ENCODE measurements around the gene HAS3.
"Not testable (repeated sequence)": the region's sequence is repeated elsewhere in the genome, so short reads cannot be mapped to it uniquely, and the experiment has no call there.

Gene HAS3

DNA sequence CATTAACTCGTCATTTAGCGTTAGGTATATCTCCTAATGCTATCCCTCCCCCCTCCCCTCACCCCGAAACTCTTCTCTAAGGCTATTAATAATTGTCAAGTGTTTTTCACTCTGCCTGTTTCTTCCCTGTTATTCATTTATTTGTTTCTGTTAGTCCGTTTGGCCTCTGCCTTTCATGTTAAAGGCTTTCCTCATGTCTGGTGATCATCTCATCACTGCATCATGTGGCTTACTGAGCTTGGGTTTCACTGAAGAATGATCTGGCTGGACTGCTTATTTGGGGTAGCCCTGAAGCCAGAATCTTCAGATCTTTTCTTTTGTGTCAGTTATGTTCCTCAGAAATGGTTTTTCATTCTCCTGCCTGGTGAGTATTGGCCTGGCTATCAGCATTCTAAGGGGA lies 36.5 kb downstream of the HAS3 start:
- no peaks in the 10 kb centered on the region for H3K9me3 ChIP-seq (replicated peaks; ENCODE audit: insufficient read depth, low read length)
- no peaks in the 10 kb centered on the region for H3K27me3 ChIP-seq (replicated peaks; ENCODE audit: insufficient read depth, low read length)
- H3K4me1 ChIP-seq (ENCODE audit: low read length), result no peaks in the 10 kb centered on the region
- no peaks in the 10 kb centered on the region for H3K9me2 ChIP-seq (replicated peaks; ENCODE audit: insufficient read depth, low read length)
- no peak overlapping the region for H3K27ac ChIP-seq (ENCODE audit: low read length)
- H3K79me2 ChIP-seq (ENCODE audit: low read length), result peaks cover 56% of the 10 kb centered on the region
- H3K4me3 ChIP-seq (ENCODE audit: low read length), result no peak overlapping the region
- H3K4me2 ChIP-seq (ENCODE audit: low read depth, low read length), result no peak overlapping the region
- TF ChIP-seq, protein P1, sequence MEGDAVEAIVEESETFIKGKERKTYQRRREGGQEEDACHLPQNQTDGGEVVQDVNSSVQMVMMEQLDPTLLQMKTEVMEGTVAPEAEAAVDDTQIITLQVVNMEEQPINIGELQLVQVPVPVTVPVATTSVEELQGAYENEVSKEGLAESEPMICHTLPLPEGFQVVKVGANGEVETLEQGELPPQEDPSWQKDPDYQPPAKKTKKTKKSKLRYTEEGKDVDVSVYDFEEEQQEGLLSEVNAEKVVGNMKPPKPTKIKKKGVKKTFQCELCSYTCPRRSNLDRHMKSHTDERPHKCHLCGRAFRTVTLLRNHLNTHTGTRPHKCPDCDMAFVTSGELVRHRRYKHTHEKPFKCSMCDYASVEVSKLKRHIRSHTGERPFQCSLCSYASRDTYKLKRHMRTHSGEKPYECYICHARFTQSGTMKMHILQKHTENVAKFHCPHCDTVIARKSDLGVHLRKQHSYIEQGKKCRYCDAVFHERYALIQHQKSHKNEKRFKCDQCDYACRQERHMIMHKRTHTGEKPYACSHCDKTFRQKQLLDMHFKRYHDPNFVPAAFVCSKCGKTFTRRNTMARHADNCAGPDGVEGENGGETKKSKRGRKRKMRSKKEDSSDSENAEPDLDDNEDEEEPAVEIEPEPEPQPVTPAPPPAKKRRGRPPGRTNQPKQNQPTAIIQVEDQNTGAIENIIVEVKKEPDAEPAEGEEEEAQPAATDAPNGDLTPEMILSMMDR (IDR thresholded peaks at IDR 0.05; ENCODE audit: low read length), result no peak
- TF ChIP-seq EZH2phosphoT487 (IDR thresholded peaks at IDR 0.05; ENCODE audit: low read length) (no peak), EZH2 (optimal IDR thresholded peaks at IDR 0.05; ENCODE audit: low read depth, low read length) (no peak)
- H4K20me1 ChIP-seq (ENCODE audit: insufficient read depth, low read length), result no peaks in the 10 kb centered on the region
- no peak overlapping the region for H3K9ac ChIP-seq (ENCODE audit: low read length)
- no peak for DNase-seq
- no peaks in the 10 kb centered on the region for H3F3A ChIP-seq (ENCODE audit: insufficient read depth, low read length)
- H3K36me3 ChIP-seq (replicated peaks; ENCODE audit: insufficient read depth, low read length), result peaks cover 25% of the 10 kb centered on the region; the same call in 1 of the 2 replicates
- no peak overlapping the region for H2AFZ ChIP-seq (ENCODE audit: low read length)

DNA sequence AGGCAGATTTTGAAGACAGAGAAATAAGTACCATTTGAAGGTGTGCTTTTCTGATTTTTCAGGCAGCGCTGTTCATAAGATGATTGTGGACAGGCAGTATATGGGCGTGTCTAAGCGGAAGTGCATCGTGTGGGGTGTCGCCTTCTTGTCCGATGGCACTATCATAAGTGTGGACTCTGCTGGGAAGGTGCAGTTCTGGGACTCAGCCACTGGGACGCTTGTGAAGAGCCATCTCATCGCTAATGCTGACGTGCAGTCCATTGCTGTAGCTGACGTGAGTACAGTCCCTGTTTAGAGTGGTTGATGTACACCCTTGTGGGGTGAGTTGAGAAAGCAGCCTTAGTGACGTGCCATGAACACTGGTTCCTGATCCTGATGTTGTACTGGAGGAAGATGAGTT lies 37.7 kb downstream of the HAS3 start:
- Histone ChIP-seq H3K9me3 (replicated peaks; ENCODE audit: insufficient read depth, low read length) (no peaks in the 10 kb centered on the region), H3K9ac (ENCODE audit: low read length) (no peak overlapping the region), H3K27ac (ENCODE audit: low read length) (no peak overlapping the region), H3K9me2 (replicated peaks; ENCODE audit: insufficient read depth, low read length) (no peaks in the 10 kb centered on the region), H3K79me2 (ENCODE audit: low read length) (peaks cover 48% of the 10 kb centered on the region), H3K4me3 (ENCODE audit: low read length) (no peak overlapping the region), H3K27me3 (replicated peaks; ENCODE audit: insufficient read depth, low read length) (no peaks in the 10 kb centered on the region), H3K4me2 (ENCODE audit: low read depth, low read length) (no peak overlapping the region), H3F3A (ENCODE audit: insufficient read depth, low read length) (no peaks in the 10 kb centered on the region), H4K20me1 (ENCODE audit: insufficient read depth, low read length) (no peaks in the 10 kb centered on the region), H2AFZ (ENCODE audit: low read length) (no peak overlapping the region), H3K4me1 (ENCODE audit: low read length) (no peaks in the 10 kb centered on the region), H3K36me3 (replicated peaks; ENCODE audit: insufficient read depth, low read length) (peaks cover 16% of the 10 kb centered on the region; the same call in 1 of the 2 replicates)
- no peak for DNase-seq
- TF ChIP-seq EZH2phosphoT487 (IDR thresholded peaks at IDR 0.05; ENCODE audit: low read length) (no peak), EZH2 (optimal IDR thresholded peaks at IDR 0.05; ENCODE audit: low read depth, low read length) (no peak)
- TF ChIP-seq, protein P1 (IDR thresholded peaks at IDR 0.05; ENCODE audit: low read length), result no peak

DNA sequence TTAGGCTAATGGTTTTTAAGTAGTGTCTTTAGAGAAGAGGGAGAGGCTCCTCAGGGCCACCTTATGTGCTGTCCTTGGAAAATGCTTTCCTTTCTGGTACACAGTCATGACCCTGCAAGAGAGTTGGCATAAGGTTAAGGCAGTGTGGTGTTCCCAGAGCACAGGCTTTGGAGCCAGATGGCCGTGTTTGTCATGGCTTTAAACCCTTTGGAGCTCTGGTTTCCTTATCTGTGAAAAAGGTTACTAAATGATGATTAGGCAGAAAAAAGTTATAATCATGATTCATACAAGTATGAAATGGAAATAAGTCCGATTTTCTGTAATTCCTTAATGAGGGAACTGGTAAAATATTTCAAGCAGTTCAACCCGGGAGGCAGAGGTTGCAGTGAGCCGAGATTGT lies 40.2 kb downstream of the HAS3 start:
- peaks cover 16% of the 10 kb centered on the region; the same call in 1 of the 2 replicates for H3K36me3 ChIP-seq (replicated peaks; ENCODE audit: insufficient read depth, low read length)
- no peaks in the 10 kb centered on the region for H4K20me1 ChIP-seq (ENCODE audit: insufficient read depth, low read length)
- no peak overlapping the region for H2AFZ ChIP-seq (ENCODE audit: low read length)
- H3F3A ChIP-seq (ENCODE audit: insufficient read depth, low read length), result no peaks in the 10 kb centered on the region
- TF ChIP-seq, protein P1 (IDR thresholded peaks at IDR 0.05; ENCODE audit: low read length), result no peak
- TF ChIP-seq EZH2phosphoT487 (IDR thresholded peaks at IDR 0.05; ENCODE audit: low read length) (no peak), EZH2 (optimal IDR thresholded peaks at IDR 0.05; ENCODE audit: low read depth, low read length) (no peak)
- no peak overlapping the region for H3K27ac ChIP-seq (ENCODE audit: low read length)
- H3K9me3 ChIP-seq (replicated peaks; ENCODE audit: insufficient read depth, low read length), result no peaks in the 10 kb centered on the region
- no peak for DNase-seq
- no peak overlapping the region for H3K4me3 ChIP-seq (ENCODE audit: low read length)
- no peaks in the 10 kb centered on the region for H3K9me2 ChIP-seq (replicated peaks; ENCODE audit: insufficient read depth, low read length)
- H3K9ac ChIP-seq (ENCODE audit: low read length), result no peak overlapping the region
- H3K79me2 ChIP-seq (ENCODE audit: low read length), result peaks cover 51% of the 10 kb centered on the region
- no peaks in the 10 kb centered on the region for H3K27me3 ChIP-seq (replicated peaks; ENCODE audit: insufficient read depth, low read length)
- H3K4me1 ChIP-seq (ENCODE audit: low read length), result no peaks in the 10 kb centered on the region
- H3K4me2 ChIP-seq (ENCODE audit: low read depth, low read length), result no peak overlapping the region

DNA sequence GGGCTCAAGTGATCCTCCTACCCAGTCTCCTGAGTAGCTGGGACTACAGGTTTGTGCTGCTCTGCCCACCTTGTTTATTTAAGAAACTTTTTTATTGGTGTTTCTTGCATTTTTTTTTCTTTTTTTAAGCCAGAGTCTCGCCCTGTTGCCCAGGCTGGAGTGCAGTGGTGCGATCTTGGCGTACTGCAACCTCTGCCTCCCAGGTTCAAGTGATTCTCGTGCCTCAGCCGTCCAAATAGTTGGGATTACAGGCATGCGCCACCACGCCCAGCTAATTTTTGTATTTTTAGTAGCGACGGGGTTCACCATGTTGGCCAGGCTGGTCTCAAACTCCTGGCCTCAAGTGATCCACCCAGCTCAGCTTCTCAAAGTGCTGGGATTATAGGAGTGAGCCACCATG lies 44.2 kb downstream of the HAS3 start:
- not testable (repeated sequence) for H3F3A ChIP-seq (ENCODE audit: insufficient read depth, low read length); H3K4me3 ChIP-seq (ENCODE audit: low read length); H4K20me1 ChIP-seq (ENCODE audit: insufficient read depth, low read length); H3K27ac ChIP-seq (ENCODE audit: low read length); H3K4me2 ChIP-seq (ENCODE audit: low read depth, low read length); H3K27me3 ChIP-seq (replicated peaks; ENCODE audit: insufficient read depth, low read length); H3K9ac ChIP-seq (ENCODE audit: low read length); H3K36me3 ChIP-seq (replicated peaks; ENCODE audit: insufficient read depth, low read length); H3K4me1 ChIP-seq (ENCODE audit: low read length); H3K9me2 ChIP-seq (replicated peaks; ENCODE audit: insufficient read depth, low read length); DNase-seq; H3K9me3 ChIP-seq (replicated peaks; ENCODE audit: insufficient read depth, low read length); H2AFZ ChIP-seq (ENCODE audit: low read length)
- H3K79me2 ChIP-seq (ENCODE audit: low read length), result peaks cover 26% of the 10 kb centered on the region

All from MM.1S (cell line).